H1 (cell line): ENCODE measurements around the gene SYNPO2L. TPM values are rescaled to one million over a fixed set of nuclear protein-coding genes. Genes with fewer than 3 reads are reported as not detected.
"Not testable (repeated sequence)": the region's sequence is repeated elsewhere in the genome, so short reads cannot be mapped to it uniquely, and the experiment has no call there.

Experiments
- CTCF ChIA-PET: fragments of 300-600 bp; sonication (Branson Sonifier 250); formaldehyde crosslinking; loops from one replicate; lab custom pipeline; 2021; ENCODE audit not compliant: partially characterized antibody; lab: Charles Lee
- POLR2A ChIA-PET: fragments of 300-600 bp; sonication (Branson Sonifier 250); formaldehyde crosslinking; loops from one replicate; lab custom pipeline; 2021; ENCODE audit warnings: inconsistent platforms; ENCODE audit not compliant: partially characterized antibody; lab: Charles Lee
- DNase-seq, 2 experiments: peaks; one replicate each; pipeline versions ENCODE4 v3.0.0 to v3.0.0-alpha.2; 2010 to 2022; ENCODE audit warnings: low spot score in 2 of 2, low read depth in 1 of 2, mixed read lengths in 1 of 2
- FAIRE-seq: peaks from 2 replicates; lab custom pipeline; 2011; peaks lifted over from hg19 to GRCh38; lab: Jason Lieb, UNC
- H2AFZ ChIP-seq: 2 replicates; pipeline ENCODE4 v1.8.1; 2012; ENCODE audit warnings: low read length, inconsistent platforms
- H2AK5ac ChIP-seq: 2 replicates; pipeline ENCODE4 v1.6.1; 2013; ENCODE audit warnings: low read depth, low read length
- H2BK120ac ChIP-seq: replicated peaks from 2 replicates; pipeline ENCODE3; 2013; ENCODE audit warnings: low read depth, low read length, inconsistent platforms
- H2BK12ac ChIP-seq: 2 replicates; pipeline ENCODE4 v1.6.1; 2013; ENCODE audit warnings: low read depth, low read length
- H2BK15ac ChIP-seq: 2 replicates; pipeline ENCODE4 v1.6.1; 2013; ENCODE audit warnings: low read length
- H2BK20ac ChIP-seq: 2 replicates; pipeline ENCODE4 v1.6.1; 2013; ENCODE audit warnings: low read length
- H2BK5ac ChIP-seq: 2 replicates; pipeline ENCODE4 v1.6.1; 2013; ENCODE audit warnings: low read depth, low read length
- H3K14ac ChIP-seq: 2 replicates; pipeline ENCODE4 v1.6.1; 2013; ENCODE audit warnings: inconsistent platforms; ENCODE audit not compliant: insufficient read length
- H3K18ac ChIP-seq: 2 replicates; pipeline ENCODE4 v1.6.1; 2013; ENCODE audit warnings: low read length; ENCODE audit errors: extremely low read depth
- H3K23ac ChIP-seq: 2 replicates; pipeline ENCODE4 v1.6.1; 2013; ENCODE audit warnings: inconsistent platforms; ENCODE audit not compliant: insufficient read length
- H3K23me2 ChIP-seq: 2 replicates; pipeline ENCODE4 v1.6.1; 2013; ENCODE audit warnings: low read depth, low read length
- H3K27ac ChIP-seq: 2 replicates; pipeline ENCODE4 v1.6.1; 2011; ENCODE audit warnings: low read depth, low read length, inconsistent platforms
- H3K27me3 ChIP-seq, 4 experiments: replicated peaks in 1 of 4; 1 replicate in 1 of 4; 2 replicates in 3 of 4; pipeline versions ENCODE4 v1.6.1 to v1.8.1; 2011 to 2013; ENCODE audit warnings: low read length in 3 of 4, mild to moderate bottlenecking in 3 of 4, inconsistent platforms in 2 of 4, mixed read lengths in 2 of 4, moderate library complexity in 1 of 4; ENCODE audit not compliant: control insufficient read depth in 3 of 4, insufficient read depth in 3 of 4; ENCODE audit errors: extremely low read depth in 1 of 4
- H3K36me3 ChIP-seq, 4 experiments: 2 replicates each; pipeline versions ENCODE4 v1.6.1 to v1.8.1; 2011 to 2013; ENCODE audit warnings: mild to moderate bottlenecking in 4 of 4, low read length in 3 of 4, moderate library complexity in 2 of 4, control low read depth in 1 of 4, inconsistent platforms in 1 of 4; ENCODE audit not compliant: insufficient read depth in 4 of 4, control insufficient read depth in 2 of 4
- H3K4ac ChIP-seq: replicated peaks from 2 replicates; pipeline ENCODE3; 2013; ENCODE audit warnings: low read length, low read depth, mixed read lengths, inconsistent platforms; ENCODE audit not compliant: insufficient read length
- H3K4me1 ChIP-seq, 4 experiments: replicated peaks in 1 of 4; 1 replicate in 1 of 4; 2 replicates in 3 of 4; pipeline versions ENCODE4 v1.6.1 to v1.8.1; 2011 to 2013; ENCODE audit warnings: low read length in 3 of 4, inconsistent platforms in 2 of 4, mixed read lengths in 1 of 4; ENCODE audit not compliant: insufficient read depth in 4 of 4, control insufficient read depth in 3 of 4
- H3K4me2 ChIP-seq, 2 experiments: 2 replicates each; pipeline versions ENCODE4 v1.6.1 to v1.8.1; 2011 to 2013; ENCODE audit warnings: low read depth in 2 of 2, low read length in 2 of 2, control low read depth in 1 of 2, inconsistent platforms in 1 of 2, mild to moderate bottlenecking in 1 of 2; ENCODE audit not compliant: insufficient read depth in 1 of 2
- H3K4me3 ChIP-seq, 4 experiments: fragments of 200-600, 300-600 bp in 1 of 4; sonication (generic), shearing (Covaris generic), sonication (Bioruptor Twin) in 1 of 4; 2 replicates each; pipeline versions ENCODE4 v1.5.1 to v1.8.1; 2011 to 2016; ENCODE audit warnings: low read length in 4 of 4, low read depth in 3 of 4, control low read depth in 2 of 4, inconsistent platforms in 2 of 4, mild to moderate bottlenecking in 2 of 4, mixed read lengths in 1 of 4, moderate library complexity in 1 of 4; ENCODE audit not compliant: insufficient read depth in 2 of 4; ENCODE audit errors: extremely low read depth in 1 of 4
- H3K56ac ChIP-seq: replicated peaks from 2 replicates; pipeline ENCODE3; 2013; ENCODE audit warnings: low read depth, mild to moderate bottlenecking, mixed read lengths, low read length, inconsistent platforms; ENCODE audit not compliant: insufficient read length
- H3K79me1 ChIP-seq: 2 replicates; pipeline ENCODE4 v1.6.1; 2013; ENCODE audit warnings: low read depth, low read length, control low read depth
- H3K79me2 ChIP-seq, 2 experiments: 2 replicates each; pipeline versions ENCODE4 v1.6.1 to v1.8.1; 2012 to 2013; ENCODE audit warnings: low read length in 2 of 2, mild to moderate bottlenecking in 2 of 2, inconsistent platforms in 1 of 2; ENCODE audit not compliant: insufficient read depth in 2 of 2, control insufficient read depth in 1 of 2
- H3K9ac ChIP-seq, 4 experiments: replicated peaks in 1 of 4; 1 replicate in 1 of 4; 2 replicates in 3 of 4; pipeline versions ENCODE4 v1.6.1 to v1.8.1; 2011 to 2013; ENCODE audit warnings: low read depth in 3 of 4, low read length in 3 of 4, control low read depth in 2 of 4, mild to moderate bottlenecking in 2 of 4, moderate library complexity in 2 of 4, inconsistent platforms in 1 of 4; ENCODE audit errors: extremely low read depth in 1 of 4
- H3K9me3 ChIP-seq, 2 experiments: 2 replicates each; pipeline versions ENCODE4 v1.6.1 to v1.8.1; 2012 to 2013; ENCODE audit warnings: mild to moderate bottlenecking in 2 of 2, moderate library complexity in 2 of 2, control low read depth in 1 of 2, inconsistent platforms in 1 of 2, low read depth in 1 of 2, low read length in 1 of 2, mixed read lengths in 1 of 2; ENCODE audit not compliant: insufficient read depth in 2 of 2
- H4K20me1 ChIP-seq, 2 experiments: replicated peaks in 1 of 2; 2 replicates each; pipeline versions ENCODE3 to v1.8.1; 2011 to 2013; ENCODE audit warnings: inconsistent platforms in 2 of 2, low read length in 2 of 2, mild to moderate bottlenecking in 1 of 2; ENCODE audit not compliant: insufficient read depth in 2 of 2, control insufficient read depth in 1 of 2
- H4K5ac ChIP-seq: 2 replicates; pipeline ENCODE4 v1.6.1; 2013; ENCODE audit warnings: low read length, low read depth, mixed read lengths, inconsistent platforms; ENCODE audit not compliant: insufficient read length
- H4K8ac ChIP-seq: 2 replicates; pipeline ENCODE4 v1.8.0; 2013; ENCODE audit warnings: mild to moderate bottlenecking, moderate library complexity, low read length, inconsistent platforms; ENCODE audit not compliant: insufficient read depth; ENCODE audit errors: extremely low read depth
- H4K91ac ChIP-seq: replicated peaks from 2 replicates; pipeline ENCODE3; 2013; ENCODE audit warnings: low read length, mixed read lengths, inconsistent platforms; ENCODE audit not compliant: insufficient read length
- WGBS, 2 experiments: shearing (Covaris generic) in 1 of 2; methylation state at CpG; one replicate each; pipeline versions ENCODE4 v1.1.6 to v1.1.7; 2013 to 2015; ENCODE audit warnings: low lambda C conversion rate in 2 of 2, mixed read lengths in 2 of 2, inconsistent platforms in 1 of 2, low coverage in 1 of 2, missing lambda C conversion rate in 1 of 2; ENCODE audit not compliant: insufficient replicate concordance in 2 of 2, insufficient coverage in 1 of 2, insufficient read length in 1 of 2; ENCODE audit errors: extremely low coverage in 1 of 2, missing lambda C conversion rate in 1 of 2; 5-methylcytosine and 5-hydroxymethylcytosine counted together
- polyA plus RNA-seq, 7 experiments: library from polyadenylated mRNA; depleted of rRNA in 3 of 7; stranded (reverse) in 5 of 7; unstranded in 2 of 7; fragments of >200 nt in 5 of 7; fragments of 200-250 nt in 2 of 7; gene quantifications; 1 replicate in 5 of 7; 2 replicates in 1 of 7; 4 replicates in 1 of 7; pipeline versions ENCODE4 v1.2.1 to v1.2.3, GENCODE V29; 2011 to 2013; ENCODE audit warnings: missing spikeins in 2 of 7, mixed read lengths in 2 of 7
- total RNA-seq: library from RNA; stranded (reverse); fragmentation: NEBNext Ultra II Directional; extraction: Animal tissue kit (Norgen Biotek cat#: 25700); gene quantifications from 2 replicates; pipeline ENCODE4 v1.2.1, GENCODE V29; 2021

The SYNPO2L gene
- total and polyA plus RNA-seq, 2 of the 8 experiments (the other 6 are each of a cell fraction or from before 2014, with no cell fraction given) = 0.05 to 0.19 TPM

- H2AK5ac ChIP-seq, H4K20me1 ChIP-seq, FAIRE-seq, H4K8ac ChIP-seq, H3K79me2 ChIP-seq, H3K56ac ChIP-seq, CTCF ChIA-PET, H2AFZ ChIP-seq, H3K14ac ChIP-seq, H4K5ac ChIP-seq, H3K36me3 ChIP-seq, H3K9ac ChIP-seq, H3K23ac ChIP-seq, H3K23me2 ChIP-seq, H3K4me2 ChIP-seq, POLR2A ChIA-PET, H2BK5ac ChIP-seq, H2BK20ac ChIP-seq, H3K4me3 ChIP-seq, H3K9me3 ChIP-seq, H2BK120ac ChIP-seq, DNase-seq, H2BK12ac ChIP-seq, H2BK15ac ChIP-seq, H3K4me1 ChIP-seq, H4K91ac ChIP-seq, H3K18ac ChIP-seq, H3K27ac ChIP-seq, H3K4ac ChIP-seq, H3K27me3 ChIP-seq, H3K79me1 ChIP-seq: not testable (repeated sequence)
- 88% methylated on average over 3 of the region's 4 CpGs; no CpG with 5 or more reads in 1 of the 2 experiments for WGBS, 2 experiments
Observed at GRCh38 chr10:73668378-73668777, 12.5 kb upstream of the SYNPO2L start.

DNA sequence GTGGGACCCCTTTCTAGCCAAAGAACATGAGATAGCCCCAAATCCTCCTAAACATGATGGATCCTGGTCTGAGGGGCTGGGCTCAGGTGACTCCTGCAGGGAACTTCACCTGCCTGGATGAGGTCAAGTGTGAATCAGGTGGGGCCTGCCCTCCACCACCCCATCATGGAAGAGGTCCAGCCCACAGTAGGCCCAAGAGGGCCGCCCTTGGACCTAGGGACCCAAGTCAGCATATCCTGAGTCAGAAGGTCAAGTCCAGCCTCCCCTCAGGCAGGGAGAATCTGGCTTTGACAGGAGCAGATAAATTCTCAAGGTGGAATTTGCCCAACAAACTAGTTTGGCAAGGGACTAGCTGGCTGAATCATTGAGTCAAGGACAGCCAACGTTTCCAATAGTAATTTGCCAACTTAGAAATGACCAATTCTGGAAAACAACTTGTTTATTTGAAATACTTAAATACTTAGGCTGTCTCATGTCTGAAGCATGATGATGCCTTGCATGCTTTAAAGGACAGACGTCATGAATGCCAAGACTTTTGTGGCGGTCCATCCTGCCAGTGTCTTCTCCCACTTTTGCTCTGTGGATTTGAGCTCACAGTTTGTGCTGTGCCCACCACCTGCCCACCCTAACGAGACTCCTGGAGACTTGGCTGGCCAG lies 10.5 kb upstream of the SYNPO2L start:
- H2BK120ac ChIP-seq, H2AFZ ChIP-seq, H3K79me1 ChIP-seq, DNase-seq, FAIRE-seq, H3K27ac ChIP-seq, H3K23ac ChIP-seq, POLR2A ChIA-PET, H2BK15ac ChIP-seq, H3K4me2 ChIP-seq, H3K9ac ChIP-seq, CTCF ChIA-PET, H4K5ac ChIP-seq, H3K4me3 ChIP-seq, H3K4ac ChIP-seq, H3K27me3 ChIP-seq, H3K56ac ChIP-seq, H3K14ac ChIP-seq, H2BK20ac ChIP-seq, H3K79me2 ChIP-seq, H2BK12ac ChIP-seq, H2AK5ac ChIP-seq, H4K91ac ChIP-seq, H4K8ac ChIP-seq, H4K20me1 ChIP-seq, H3K18ac ChIP-seq, H3K4me1 ChIP-seq, H3K36me3 ChIP-seq, H3K23me2 ChIP-seq, H3K9me3 ChIP-seq, H2BK5ac ChIP-seq: not testable (repeated sequence)
- 71% methylated on average over 4 of the region's 5 CpGs; no CpG with 5 or more reads in 1 of the 2 experiments for WGBS, 2 experiments
